MM.1S (cell line): ENCODE measurements around the gene TIMP1.

Source experiments
- CTCF ChIP-seq: fragments of 300-600 bp; sonication (generic); IDR thresholded peaks from 2 replicates; pipeline ENCODE4 v1.5.1; 2016; ENCODE audit warnings: antibody characterized with exemption, low read length, mixed read lengths
- EZH2 ChIP-seq: fragments of 300-600 bp; sonication (generic); optimal IDR thresholded peaks from 2 replicates; pipeline ENCODE3; 2017; ENCODE audit warnings: low read depth, mild to moderate bottlenecking, antibody characterized with exemption, low read length, mixed read lengths
- EZH2phosphoT487 ChIP-seq: fragments of 300-600 bp; sonication (generic); IDR thresholded peaks from 2 replicates; pipeline ENCODE4 v1.6.1; 2018; ENCODE audit warnings: antibody characterized with exemption, low read length

- TF ChIP-seq CTCF (no peak), EZH2 (no peak), EZH2phosphoT487 (no peak)
These were observed 9.4 kb upstream of the TIMP1 start for GRCh38 chrX:47572773-47573340.
